Glomerular visceral epithelial cell (primary cell): Measurements from ENCODE around the gene ADIRF.
"Not testable (repeated sequence)": the region's sequence is repeated elsewhere in the genome, so short reads cannot be mapped to it uniquely, and the experiment has no call there.

Experiments used
- DNase-seq: peaks from one replicate; pipeline ENCODE4 v3.0.0-alpha.2; 2016; ENCODE audit errors: extremely low spot score

Gene ADIRF

DNA sequence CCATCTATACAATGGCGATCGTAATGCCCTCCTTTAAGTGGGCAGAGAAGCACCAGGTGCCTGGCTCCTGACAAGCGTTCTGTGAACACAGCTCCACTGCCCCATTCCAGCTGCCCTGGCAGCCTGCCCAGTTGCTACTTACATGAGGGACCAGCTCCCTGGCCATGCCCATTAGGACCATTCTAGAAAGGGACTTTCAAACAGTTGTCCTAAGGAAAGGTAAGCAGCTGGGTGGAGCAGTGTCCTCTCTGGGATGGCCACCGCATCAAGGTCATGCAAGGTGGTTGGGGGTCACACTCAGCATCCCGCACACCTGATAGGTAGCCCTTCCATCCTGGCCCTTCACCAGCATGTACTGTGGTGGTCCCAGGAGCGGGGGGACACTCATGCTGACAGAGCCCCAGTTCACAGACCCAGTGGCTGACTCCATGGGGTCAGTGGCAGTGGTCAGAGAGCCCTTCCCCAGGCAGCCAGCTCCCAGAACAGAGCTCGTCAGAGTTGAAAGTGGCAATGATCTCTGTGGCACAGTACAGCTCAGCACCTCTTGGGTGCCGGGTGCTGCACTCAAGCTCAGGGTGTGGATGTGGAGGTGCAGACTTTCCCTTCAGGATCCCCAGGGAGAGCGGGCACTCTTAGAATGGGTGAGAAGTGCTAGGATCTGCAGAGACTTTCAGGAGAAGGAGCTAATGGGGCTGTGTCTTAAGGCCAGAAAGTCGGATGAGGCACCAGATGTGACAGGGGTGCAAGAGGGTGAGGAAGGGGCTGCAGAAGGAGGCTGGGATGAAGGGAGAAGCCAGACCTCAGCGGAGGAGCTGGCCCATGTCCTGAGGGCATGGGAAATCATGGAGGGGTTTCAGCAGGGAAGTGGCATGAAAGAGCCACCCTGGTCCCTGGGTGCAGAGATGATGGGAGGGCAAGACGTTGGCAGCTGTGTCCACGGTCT is 21.8 kb upstream of the ADIRF start:
- DNase-seq = no peak

DNA sequence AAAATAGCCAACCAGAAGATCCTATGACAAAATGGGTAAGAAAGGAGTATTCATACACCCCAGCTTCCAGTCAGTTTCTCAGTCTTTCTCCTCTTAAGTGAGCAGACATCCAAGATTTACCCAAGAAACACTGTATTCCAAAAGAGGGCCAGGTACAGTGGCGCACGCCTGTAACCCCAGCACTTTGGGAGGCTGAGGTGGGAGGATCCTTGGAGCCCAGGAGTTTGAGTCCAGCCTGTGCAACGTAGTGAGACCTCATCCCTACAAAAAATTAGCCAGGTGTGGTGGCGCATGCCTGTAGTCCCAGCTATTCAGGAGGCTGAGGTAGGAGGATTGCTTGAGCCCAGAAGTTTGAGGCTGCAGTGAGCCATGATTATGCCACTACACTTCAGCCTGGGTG is 20.5 kb upstream of the ADIRF start:
- DNase-seq = not testable (repeated sequence)

DNA sequence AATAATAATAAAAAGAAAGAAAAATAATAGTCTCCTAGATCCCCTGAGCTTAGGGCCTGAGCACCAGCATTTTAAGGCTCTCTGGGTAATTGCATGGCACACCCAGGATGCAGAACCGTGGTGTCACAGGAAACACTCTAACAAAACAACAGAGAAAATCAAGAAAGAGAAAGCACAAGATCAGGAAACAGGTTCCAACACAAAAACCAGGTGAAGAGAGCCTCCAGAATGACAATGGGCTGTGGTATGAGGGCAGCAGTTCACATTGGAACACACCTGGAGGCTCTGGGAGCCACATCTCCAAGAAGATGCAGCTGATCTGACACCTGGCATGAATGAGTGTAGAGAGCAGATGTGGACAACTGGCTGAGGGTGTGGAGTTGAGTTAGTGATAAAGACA is 17.9 kb upstream of the ADIRF start:
- DNase-seq = no peak

DNA sequence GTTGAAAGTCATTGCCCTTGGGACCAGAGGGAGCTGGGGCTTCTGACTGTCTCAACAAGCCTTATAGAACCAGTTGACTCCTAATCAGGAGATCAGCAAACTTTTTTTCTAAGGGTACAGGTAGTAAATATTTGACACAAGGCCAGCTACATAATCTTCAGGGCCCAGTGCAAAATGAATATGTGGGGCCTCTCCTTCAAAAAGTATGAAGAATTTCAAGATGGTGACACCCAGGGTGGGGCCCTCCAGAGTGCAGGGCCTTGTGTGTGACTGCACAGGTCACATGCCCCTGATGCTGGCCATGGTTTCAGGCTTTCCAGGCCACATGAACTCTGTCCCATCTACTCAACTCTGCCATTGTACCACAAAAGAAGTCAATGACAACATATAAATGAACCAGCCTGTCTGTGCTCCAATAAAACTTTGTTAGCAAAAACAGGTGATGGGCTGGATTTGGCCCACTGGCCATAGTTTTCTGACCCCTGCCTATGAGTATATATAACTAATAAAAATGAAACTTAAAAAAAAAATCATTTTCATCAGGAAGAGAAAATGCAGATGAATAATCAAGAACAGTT is 17.0 kb upstream of the ADIRF start:
- DNase-seq = no peak

DNA sequence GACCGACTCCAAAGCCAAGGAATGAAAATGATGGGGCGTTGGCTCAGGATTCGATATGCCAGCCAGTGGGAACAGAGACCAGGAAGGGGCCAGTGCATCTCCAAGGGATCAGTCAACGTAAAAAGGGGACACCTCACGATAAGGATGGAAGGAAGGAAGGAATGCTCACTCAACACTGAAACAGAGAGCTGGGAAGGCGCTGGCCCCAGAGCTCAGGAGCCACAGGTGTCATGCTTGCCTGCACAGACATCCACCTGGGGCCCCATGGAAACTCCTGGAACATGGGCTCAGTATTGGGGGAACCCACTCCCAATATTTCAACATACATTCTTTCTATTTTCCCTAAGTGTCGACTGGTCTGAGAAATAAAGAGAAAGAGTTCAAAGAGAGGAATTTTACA is 16.2 kb upstream of the ADIRF start:
- no peak for DNase-seq

DNA sequence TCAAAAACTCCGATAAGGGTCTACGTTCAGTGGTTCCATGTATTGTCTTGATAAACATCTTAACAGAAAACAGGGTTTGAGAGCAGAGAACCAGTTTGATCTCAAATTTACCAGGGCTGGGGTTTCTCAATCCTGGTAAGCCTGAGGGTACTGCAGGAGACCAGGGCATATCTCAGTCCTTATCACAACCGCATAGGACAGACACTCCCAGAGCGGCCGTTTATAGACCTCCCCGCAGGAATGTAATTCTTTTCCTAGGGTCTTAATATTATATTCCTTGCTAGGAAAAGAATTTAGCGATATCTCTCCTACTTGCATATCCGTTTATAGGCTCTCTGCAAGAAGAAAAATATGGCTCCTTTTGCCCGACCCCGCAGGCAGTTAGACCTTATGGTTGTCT is 15.6 kb upstream of the ADIRF start:
- not testable (repeated sequence) for DNase-seq

DNA sequence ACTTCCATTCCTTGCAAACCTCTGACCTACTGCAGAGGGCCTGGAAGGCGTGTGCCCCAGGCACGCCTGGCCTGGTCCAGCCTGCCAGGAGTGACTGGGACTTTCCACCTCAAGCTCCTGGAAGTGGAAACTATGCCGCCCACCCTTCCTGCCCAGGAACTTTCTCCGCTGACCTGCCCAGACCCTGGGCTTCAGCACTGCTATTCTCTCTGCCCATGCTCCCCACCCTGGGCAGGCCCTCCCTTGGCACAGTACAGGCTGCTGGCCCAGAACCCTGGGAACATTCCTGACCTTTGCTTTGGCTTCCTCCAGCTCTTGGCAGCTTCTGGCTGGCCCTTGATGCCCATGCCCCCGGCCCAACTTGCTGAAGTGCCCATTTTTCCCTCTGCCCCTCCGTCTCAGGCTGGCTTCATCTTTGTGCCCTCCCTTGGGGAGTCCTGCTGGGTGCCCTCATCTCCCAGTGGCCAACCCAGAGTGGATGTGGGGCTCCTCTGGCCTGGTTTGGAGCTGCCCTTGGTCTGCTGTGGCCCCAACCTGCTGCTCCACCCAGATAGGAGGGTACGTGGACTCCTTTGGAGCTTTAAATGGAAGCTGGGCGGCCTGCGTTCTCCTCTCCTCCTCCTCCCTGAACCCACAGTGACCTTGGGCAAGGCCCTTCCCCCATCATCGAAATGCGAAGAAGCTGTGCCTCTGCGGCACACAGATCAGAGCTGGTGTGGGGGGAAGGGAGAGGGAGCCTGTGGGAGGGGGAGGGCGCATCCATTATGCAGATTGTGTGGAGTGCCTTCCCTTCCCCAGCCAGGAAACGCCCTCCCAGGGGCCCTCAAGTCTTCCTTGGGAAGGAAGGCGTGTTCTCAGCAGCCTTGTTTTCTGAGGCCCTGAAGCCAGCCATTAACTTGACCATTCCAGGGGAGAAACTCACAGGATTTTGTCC is 14.3 kb upstream of the ADIRF start:
- DNase-seq = no peak

DNA sequence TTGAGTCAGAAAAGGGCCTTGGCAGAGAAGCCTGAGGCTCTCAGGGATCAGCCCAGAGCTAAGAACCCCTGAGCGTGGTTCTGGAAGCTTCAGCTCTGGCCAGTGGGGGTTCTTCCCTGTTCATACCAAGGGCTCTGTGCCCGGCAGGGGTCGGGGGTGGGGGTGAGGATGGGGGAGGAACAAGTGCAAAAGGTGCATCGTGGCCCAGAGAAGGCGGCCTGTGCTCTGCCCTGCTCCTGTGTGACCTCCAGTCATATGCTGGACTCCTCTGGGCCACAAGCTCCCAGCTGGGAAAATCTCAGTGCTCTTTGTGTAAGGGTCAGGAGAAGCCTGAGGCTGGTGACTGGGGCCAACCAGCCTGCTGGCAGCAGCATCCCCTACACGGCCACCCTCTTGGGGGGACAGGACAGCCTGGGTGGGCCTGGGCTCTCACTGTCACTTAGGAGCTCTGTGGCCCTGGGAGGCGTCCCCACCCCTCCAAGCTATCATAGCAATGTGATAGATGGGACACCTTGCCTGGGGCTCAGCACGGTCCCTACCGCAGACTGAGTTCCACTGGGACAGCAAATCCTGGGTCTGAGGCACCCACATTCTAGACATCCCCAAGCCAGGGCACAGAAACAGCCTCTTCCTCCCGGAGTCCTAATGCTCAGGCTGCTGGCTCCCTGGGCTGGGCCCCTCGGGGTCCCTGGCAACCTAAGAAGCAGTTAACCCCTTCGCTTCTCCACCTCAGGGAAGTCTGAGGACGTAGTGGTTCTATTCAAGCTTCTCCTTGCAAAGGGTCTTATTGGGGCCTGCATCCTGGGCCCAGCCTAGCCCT is 13.4 kb upstream of the ADIRF start:
- no peak for DNase-seq

DNA sequence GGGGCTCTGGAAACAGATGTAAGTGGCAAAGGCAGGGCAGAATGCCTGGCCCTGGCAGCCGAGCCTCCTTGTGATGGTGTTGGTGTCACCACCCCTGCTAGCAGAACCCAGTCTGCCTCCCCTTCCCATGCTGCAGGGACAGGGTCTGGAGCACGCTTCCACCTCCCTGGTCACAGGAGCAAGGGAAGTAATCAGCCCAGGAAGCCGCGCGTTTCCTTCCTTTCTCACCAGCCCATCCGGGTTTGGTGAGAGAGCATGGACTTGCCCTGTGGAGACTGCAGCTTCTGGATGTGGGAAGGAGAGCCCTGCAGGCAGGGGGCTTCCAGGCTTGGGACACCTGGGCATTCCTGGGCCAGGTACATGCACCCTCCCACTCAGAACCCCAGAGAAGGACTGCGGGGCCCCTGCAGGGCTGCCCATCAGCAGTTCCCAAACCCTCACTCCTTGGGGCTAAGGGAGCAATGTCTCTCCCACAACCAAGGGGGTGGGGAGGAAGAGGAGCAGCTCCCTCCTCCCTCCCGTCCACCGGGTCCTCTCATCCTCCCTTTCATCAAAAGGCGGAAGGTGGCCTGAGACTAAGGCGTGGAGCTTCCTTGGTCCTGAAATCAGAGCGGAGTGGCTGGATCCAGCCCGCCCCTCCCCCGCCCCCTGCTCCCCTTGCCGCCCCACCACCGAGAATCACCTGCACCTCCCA is 12.6 kb upstream of the ADIRF start:
- no peak for DNase-seq

DNA sequence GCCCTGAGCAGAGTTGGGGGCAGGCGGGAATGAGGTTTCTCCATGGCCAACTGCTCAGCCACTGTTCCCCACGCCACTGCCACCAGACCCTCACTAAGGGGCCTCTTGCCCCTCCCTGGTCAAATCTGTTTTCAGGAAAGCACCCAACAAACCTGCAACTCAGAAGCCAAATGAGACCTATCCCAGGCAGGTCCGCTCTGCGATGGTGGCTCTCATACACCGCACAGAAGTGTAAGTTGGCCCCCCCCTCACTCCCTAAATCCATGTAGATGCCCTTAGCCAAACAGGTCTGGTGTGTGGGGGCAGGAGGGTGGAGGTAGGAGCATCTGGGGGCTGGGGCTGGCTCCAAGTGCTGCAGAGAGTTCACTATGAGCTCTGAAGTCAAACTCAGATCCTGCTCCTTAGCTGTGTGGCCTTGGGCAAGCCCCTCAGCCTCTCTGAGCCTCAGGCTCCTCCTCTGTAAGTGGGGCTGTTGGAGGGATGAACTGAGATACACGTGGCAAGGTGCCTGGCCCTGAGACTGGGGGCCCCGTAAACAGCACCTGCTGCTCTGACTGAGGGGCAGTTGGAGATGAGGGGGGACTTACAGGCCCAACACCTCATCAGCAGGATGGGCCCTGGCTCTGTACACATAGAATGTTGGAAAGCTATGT is 12.0 kb upstream of the ADIRF start:
- DNase-seq = no peak

DNA sequence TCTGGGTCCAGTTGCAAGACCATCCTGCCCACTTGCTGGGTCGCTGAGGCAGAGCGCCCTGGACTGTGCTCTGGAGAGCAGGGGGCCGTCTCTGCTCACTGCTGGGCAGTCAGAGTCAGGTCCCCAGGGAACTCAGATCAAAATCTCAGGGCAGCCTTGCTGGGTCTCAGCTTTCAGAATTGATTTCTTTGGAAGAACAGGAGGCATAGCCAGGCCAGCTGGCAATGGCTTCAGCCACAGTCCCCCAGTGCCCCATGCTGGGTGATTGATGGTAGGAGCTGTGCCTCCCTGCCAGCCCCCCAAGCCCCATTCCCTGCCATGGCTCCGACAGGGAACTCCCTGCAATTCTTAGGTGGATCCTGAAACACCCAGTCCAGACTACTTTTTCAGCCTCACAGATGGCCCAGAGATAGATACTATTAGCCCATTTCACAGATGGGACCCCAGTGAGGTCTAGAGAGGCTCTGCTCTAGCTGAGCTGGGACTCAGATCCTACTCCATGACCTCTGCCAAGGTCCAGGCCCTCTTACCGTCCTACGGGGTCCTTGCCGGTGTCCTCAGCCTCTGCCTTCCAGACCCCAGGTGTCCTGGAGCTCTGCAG is 11.3 kb upstream of the ADIRF start:
- no peak for DNase-seq

DNA sequence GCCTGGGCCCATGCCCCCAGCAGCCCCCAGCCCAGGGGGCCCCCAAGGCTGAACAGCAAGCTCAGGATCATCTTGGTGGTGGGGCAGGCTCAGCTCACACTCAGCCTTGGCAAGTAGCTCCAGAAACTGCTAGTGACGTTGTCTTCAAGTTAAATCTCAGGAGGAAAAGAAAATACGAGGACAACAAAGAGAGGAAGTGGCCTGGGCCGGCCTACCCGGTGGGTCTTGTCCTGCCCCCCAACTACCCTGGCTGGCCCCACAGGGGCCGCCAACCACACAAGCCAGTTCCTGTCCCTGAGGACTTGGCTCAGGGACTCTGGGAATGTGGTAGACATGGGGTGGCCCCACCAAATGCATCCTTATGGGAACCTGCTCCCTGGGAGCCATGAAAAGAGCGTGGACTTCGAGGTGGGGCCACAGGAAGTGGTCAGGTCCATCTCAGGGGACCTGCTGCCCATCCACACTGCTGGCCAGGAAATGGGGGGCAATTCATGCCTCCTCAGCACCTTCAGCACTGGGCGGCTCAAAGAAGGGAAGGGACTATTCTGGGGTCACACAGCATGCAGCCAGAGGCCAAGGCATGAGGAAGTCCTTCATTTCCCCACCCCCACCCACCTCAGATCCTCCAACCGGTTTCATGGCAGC is 10.7 kb upstream of the ADIRF start, which contains the start of gene MMRN2:
Gene MMRN2 (minus strand): TSS at position 145 of the 645 bp plus-strand sequence. CDS start 74 bp downstream, at position 71.
- no peak for DNase-seq

DNA sequence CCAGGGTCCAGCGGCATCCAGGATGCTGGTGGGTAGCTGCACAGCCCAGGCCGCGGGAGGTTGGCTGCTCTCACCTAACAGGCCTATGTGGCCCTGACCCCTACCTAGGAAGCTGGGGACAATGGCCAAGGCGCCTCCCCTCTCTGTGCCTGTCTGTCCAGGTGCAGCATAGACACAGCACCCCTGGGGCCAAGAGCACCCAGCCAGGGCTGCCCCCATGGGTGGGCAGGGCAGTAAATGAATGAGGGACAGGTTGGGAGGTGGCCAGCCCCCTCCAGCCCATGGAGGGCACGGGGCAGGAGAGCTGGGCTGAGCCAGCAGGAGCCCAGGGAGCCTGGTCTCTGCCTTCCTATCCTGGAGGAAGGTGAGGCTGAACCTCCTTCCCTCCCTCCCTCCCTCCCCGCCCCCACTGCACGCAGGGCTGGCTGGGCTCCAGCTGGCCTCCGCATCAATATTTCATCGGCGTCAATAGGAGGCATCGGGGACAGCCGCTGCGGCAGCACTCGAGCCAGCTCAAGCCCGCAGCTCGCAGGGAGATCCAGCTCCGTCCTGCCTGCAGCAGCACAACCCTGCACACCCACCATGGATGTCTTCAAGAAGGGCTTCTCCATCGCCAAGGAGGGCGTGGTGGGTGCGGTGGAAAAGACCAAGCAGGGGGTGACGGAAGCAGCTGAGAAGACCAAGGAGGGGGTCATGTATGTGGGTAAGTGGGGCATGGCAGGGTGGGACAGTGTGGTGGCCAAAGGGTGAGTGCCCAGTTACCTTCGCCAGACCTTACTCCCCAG is 10.0 kb upstream of the ADIRF start, which contains the start of gene SNCG:
Gene SNCG (plus strand): TSS at position 484 of the 785 bp plus-strand sequence. CDS start 99 bp downstream, at position 583.
- no peak for DNase-seq

DNA sequence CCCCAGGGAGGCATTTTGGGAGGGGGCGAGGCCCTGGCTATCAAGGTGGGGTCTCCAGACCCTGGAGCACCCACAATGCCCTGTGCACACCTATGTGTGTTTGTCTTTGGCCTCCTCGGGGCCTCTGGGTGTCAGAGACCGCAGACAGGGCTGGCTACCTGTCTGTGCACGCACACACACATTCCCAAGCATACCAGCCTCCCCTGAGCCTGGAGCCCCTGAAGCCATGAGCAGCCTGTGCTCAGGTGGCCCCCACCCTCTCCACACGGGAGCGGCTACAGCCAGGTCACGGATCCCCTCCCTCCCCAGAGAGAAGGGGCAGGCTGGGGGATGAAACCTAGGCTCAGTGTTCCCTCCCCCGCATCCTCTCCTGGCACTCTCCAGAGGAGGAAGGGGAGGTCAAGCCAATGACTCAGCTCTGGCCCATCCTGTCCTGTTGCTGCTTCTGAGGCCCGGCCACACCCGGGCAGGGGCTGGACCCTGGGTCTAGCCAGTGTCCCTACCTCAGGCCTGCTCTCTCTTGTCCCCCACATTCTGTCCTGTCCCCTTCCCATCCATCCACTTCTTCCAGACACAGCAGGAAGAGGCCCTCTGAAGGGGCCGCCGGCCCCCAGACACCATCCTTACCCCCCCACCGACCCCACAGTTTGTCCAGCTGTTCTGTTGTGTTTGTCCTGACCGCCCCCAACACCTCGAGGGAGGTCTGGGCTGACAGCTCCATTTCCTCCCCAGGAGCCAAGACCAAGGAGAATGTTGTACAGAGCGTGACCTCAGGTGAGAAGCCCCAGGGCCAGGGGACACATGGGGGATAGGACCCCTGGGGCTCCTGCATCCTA is 9.2 kb upstream of the ADIRF start:
- peak; percentile 58 for DNase-seq

DNA sequence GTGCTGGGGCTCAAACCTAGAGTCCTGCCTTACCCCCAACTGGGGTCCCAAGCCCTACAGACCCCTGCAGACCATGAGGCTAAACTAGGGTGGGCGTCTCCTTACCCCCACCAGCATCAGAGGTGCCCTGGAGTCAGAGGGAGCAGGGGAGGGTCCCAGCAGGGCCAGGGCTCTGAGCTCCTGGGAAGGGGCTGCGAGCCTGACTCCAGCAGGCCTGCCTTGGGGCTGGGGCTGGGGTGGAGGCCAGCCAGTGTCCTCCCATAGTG is 8.6 kb upstream of the ADIRF start:
- no peak for DNase-seq

DNA sequence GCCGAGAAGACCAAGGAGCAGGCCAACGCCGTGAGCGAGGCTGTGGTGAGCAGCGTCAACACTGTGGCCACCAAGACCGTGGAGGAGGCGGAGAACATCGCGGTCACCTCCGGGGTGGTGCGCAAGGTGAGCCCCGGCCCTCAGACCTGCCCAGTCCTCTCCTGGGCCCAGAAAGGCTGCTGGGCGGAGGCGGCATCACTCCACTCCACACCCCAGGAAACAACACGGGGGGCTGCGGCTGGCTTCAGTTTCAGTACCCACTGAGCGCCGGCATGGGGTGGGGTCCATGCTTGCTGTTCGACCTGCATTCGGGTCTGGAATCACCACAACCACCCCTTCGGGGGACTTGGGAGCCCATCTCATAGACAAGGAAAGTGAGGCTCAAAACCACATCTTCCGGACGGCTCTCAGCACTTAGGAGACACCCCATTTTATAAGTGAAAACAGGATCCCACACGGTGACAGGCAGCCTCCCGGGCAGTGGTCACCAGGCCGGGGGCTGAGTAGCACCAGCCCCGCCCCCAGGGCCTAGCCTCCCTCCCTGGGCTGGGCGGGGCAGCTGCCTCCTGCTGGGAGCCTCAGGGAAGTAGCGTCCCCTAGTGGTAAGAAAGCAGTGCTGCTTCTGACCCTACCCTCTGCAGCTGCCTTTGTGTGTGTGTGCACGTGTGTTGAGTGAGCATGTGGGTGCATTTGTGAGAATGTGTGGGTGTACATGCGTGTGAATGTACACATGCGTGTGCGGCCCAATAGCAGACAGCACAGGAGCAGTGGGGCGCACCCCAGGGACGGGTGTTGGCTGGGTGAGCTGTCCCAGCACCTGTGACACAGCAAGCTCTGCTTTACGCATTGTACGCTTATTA is 8.0 kb upstream of the ADIRF start:
- peak; percentile 40 for DNase-seq
